ENCODE results near the gene TRIM52. TPM values are rescaled to one million over a fixed set of nuclear protein-coding genes. Genes with fewer than 3 reads are reported as not detected.

The TRIM52 gene
- total RNA-seq, 2 donors from 2014 or later: 5.3 to 5.9 TPM

DNA sequence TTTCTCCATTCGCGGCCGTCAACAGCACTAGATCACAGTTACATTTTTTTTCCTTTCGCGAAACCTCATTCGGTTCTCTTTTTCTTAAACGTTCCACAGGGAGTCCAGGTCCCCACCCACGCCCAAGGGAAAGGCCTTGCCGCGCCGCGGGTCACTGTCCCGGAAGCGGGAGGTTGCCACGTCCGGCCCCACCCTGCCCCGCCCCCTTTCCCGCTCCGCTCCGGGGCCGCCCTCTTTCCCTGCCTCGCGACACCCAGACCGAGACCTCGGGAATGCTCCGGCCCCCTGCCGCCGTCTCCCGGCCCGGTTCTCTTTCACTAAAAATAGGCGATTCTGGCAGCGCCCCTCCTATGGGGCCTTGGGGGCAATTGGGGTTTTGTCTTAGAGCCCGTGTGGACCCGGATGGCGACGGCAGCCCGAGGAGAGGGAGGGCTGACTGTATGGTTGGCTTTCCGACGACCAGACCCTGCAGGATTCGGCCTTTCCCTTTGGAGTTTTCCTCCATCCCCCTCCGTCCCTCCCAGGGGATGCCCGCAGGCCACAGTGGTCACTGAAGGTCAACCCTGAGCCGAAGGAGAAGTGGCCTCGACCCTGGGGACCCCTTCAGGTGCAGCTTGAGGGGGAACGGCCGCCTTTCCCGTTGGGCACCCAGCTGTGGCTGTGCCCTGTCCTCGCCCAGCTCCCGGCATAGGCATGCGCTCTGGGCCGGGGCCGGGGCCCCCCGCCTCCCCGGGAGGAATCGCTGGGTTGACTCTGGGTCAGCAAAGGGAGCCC lies 14.5 kb downstream of the TRIM52 start:
- Mint-ChIP-seq H3K4me3 (peak overlapping the region; percentile 100), H3K27ac (peak overlapping the region; percentile 98), H3K27me3 (ENCODE audit: insufficient read depth) (no peaks in the 10 kb centered on the region), H3K4me1 (peaks cover 43% of the 10 kb centered on the region), H3K9me3 (no peaks in the 10 kb centered on the region), H3K36me3 (ENCODE audit: low read depth) (peaks cover 46% of the 10 kb centered on the region)
- peak overlapping the region; percentile 86 for H3K4me3 ChIP-seq (ENCODE audit: low read length)
- H3K36me3 ChIP-seq (ENCODE audit: control insufficient read depth, insufficient read depth, low read length): peaks cover 31% of the 10 kb centered on the region
- 0% methylated on average over 25 to 55 of the region's 55 CpGs for WGBS, 2 experiments (ENCODE audit: insufficient coverage in 1 of 2, insufficient read length in 1 of 2)
- no peaks in the 10 kb centered on the region for H3K9me3 ChIP-seq (ENCODE audit: control insufficient read depth, low read length)
- H3K27me3 ChIP-seq (ENCODE audit: control insufficient read depth, insufficient read depth, low read length, poor library complexity, severe bottlenecking): no peaks in the 10 kb centered on the region
- peaks cover 7% of the 10 kb centered on the region for H3K4me1 ChIP-seq (ENCODE audit: control insufficient read depth, insufficient read depth, low read length)
- H3K27ac ChIP-seq (ENCODE audit: low read depth, low read length): peak overlapping the region; percentile 83
- DNase-seq: peak; percentile 95
- peak overlapping the region; percentile 97 for H3K9ac ChIP-seq (ENCODE audit: extremely low read depth, low read length, poor library complexity, severe bottlenecking)
- TF ChIP-seq, protein P1, sequence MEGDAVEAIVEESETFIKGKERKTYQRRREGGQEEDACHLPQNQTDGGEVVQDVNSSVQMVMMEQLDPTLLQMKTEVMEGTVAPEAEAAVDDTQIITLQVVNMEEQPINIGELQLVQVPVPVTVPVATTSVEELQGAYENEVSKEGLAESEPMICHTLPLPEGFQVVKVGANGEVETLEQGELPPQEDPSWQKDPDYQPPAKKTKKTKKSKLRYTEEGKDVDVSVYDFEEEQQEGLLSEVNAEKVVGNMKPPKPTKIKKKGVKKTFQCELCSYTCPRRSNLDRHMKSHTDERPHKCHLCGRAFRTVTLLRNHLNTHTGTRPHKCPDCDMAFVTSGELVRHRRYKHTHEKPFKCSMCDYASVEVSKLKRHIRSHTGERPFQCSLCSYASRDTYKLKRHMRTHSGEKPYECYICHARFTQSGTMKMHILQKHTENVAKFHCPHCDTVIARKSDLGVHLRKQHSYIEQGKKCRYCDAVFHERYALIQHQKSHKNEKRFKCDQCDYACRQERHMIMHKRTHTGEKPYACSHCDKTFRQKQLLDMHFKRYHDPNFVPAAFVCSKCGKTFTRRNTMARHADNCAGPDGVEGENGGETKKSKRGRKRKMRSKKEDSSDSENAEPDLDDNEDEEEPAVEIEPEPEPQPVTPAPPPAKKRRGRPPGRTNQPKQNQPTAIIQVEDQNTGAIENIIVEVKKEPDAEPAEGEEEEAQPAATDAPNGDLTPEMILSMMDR (conservative IDR thresholded peaks at IDR 0.05): no peak

DNA sequence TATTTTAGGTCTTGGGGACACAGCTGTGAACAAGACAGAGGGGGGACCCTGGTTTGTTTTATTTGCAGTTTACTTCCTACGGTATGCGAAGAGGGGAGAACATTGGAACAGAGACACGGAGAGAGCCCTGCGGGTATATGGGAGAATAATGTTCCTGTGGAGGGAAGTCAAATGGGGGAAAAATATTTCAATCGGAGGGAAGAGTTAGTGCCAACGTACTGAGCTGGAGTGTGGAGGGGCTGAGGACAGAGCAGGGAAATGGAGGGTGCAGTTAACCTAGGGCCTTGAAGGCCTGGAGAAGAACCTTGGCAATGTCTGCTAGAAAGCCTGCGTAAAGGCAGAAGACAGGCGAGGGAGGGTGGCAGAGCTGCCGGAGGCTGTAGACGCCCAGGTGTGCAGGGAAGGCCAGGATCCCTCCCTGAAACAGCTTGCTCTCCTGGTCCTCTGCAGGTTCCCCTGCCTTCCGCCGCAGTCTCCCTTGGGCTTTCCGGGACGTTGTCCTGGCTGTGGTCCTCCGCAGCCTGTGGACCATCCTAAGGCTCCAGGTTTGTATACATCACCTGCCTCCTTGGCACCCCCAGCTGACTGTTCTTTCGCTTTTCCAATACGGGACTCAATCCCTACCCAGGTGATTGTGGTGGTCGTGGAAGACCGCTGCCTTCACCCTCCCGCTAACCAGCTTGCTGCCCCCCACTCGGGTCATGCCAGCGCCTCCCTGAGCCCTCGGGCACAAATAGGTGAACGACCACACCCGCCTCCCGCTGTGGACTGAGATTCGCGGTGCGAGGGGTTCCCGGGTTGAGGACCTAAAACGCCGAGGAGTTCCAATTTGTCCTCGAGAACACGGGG lies 15.3 kb downstream of the TRIM52 start:
- Histone ChIP-seq H3K4me1 (ENCODE audit: control insufficient read depth, insufficient read depth, low read length) (peaks cover 8% of the 10 kb centered on the region), H3K36me3 (ENCODE audit: control insufficient read depth, insufficient read depth, low read length) (peaks cover 36% of the 10 kb centered on the region), H3K9ac (ENCODE audit: extremely low read depth, low read length, poor library complexity, severe bottlenecking) (peak overlapping the region; percentile 97), H3K9me3 (ENCODE audit: control insufficient read depth, low read length) (no peaks in the 10 kb centered on the region), H3K4me3 (ENCODE audit: low read length) (peak overlapping the region; percentile 86), H3K27ac (ENCODE audit: low read depth, low read length) (no peak overlapping the region), H3K27me3 (ENCODE audit: control insufficient read depth, insufficient read depth, low read length, poor library complexity, severe bottlenecking) (no peaks in the 10 kb centered on the region)
- H3K4me3 Mint-ChIP-seq: peak overlapping the region; percentile 100
- 30 to 38% methylated on average over 25 to 34 of the region's 34 CpGs for WGBS, 2 experiments (ENCODE audit: insufficient coverage in 1 of 2, insufficient read length in 1 of 2)
- H3K9me3 Mint-ChIP-seq: no peaks in the 10 kb centered on the region
- no peaks in the 10 kb centered on the region for H3K27me3 Mint-ChIP-seq (ENCODE audit: insufficient read depth)
- H3K4me1 Mint-ChIP-seq: peaks cover 42% of the 10 kb centered on the region
- no peak for DNase-seq
- TF ChIP-seq, protein P1 (conservative IDR thresholded peaks at IDR 0.05): no peak
- H3K27ac Mint-ChIP-seq: peak overlapping the region; percentile 98
- peaks cover 51% of the 10 kb centered on the region for H3K36me3 Mint-ChIP-seq (ENCODE audit: low read depth)

DNA sequence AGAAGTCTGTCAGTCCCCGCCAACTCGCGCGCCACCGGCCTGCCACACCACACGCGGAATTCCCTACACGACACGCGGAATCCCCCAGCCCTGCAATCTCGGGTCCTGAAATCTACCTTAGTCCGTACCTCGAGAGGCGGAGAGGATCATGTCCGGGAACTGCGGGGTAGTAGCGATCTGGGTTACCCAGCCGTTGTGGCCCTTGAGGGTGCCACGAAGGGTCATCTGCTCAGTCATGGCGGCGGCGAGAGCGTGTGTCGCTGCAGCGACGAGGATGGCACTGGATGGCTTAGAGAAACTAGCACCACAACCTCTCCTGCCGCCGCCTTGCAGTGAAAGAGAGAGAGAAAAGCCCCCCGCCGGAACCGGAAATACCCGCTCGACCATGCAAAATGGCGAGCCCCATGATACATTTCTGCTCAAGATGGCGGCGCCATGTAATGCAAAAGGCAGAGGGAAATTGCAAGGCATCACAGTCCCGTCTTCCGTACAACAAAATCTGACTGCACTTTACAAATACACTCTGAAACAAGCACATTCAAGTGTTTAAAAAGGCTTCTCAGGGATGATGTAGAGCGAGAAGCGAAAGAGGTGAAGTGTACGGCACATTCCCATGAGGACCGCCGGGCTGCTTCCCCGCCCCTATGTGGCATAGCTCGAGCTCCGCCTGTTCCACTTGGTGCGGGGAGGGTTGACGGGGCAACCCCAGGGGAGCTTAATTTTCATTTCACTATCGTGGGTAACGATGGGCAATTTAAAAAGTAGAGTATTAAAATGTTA lies 17.2 kb downstream of the TRIM52 start, which contains the start of gene RACK1:
RACK1 (minus strand) TSS at position 343 of the 780 bp plus-strand sequence; CDS start at position 237, 106 bp downstream.
- Mint-ChIP-seq H3K9me3 (no peaks in the 10 kb centered on the region), H3K4me3 (peak within 1 kb of the TSS; percentile 100), H3K4me1 (peaks cover 32% of the 10 kb centered on the region), H3K27ac (peak within 1 kb of the TSS; percentile 99), H3K27me3 (ENCODE audit: insufficient read depth) (no peaks in the 10 kb centered on the region), H3K36me3 (ENCODE audit: low read depth) (peaks cover 55% of the 10 kb centered on the region)
- TF ChIP-seq, protein P1 (conservative IDR thresholded peaks at IDR 0.05): no peak
- Histone ChIP-seq H3K9me3 (ENCODE audit: control insufficient read depth, low read length) (no peaks in the 10 kb centered on the region), H3K27ac (ENCODE audit: low read depth, low read length) (peak within 1 kb of the TSS; percentile 96), H3K4me1 (ENCODE audit: control insufficient read depth, insufficient read depth, low read length) (peaks cover 8% of the 10 kb centered on the region), H3K36me3 (ENCODE audit: control insufficient read depth, insufficient read depth, low read length) (peaks cover 39% of the 10 kb centered on the region), H3K4me3 (ENCODE audit: low read length) (peak within 1 kb of the TSS; percentile 98), H3K27me3 (ENCODE audit: control insufficient read depth, insufficient read depth, low read length, poor library complexity, severe bottlenecking) (no peaks in the 10 kb centered on the region), H3K9ac (ENCODE audit: extremely low read depth, low read length, poor library complexity, severe bottlenecking) (peak within 1 kb of the TSS; percentile 99)
- 0% methylated on average over 37 to 50 of the region's 50 CpGs for WGBS, 2 experiments (ENCODE audit: insufficient coverage in 1 of 2, insufficient read length in 1 of 2)
- DNase-seq: peak; percentile 95
